Epidermal melanocyte (primary cell): ENCODE measurements around the gene WDR49.
"Not testable (repeated sequence)": the region's sequence is repeated elsewhere in the genome, so short reads cannot be mapped to it uniquely, and the experiment has no call there.

Source experiments
- DNase-seq: peaks from one replicate; pipeline ENCODE4 v3.0.0; 2011; ENCODE audit warnings: low spot score; ENCODE audit not compliant: insufficient read length

The WDR49 gene

GRCh38 chr3:167615030-167615429, 38.7 kb downstream of the WDR49 start:
- DNase-seq = no peak

GRCh38 chr3:167614196-167614595, 39.5 kb downstream of the WDR49 start:
- not testable (repeated sequence) for DNase-seq

DNA sequence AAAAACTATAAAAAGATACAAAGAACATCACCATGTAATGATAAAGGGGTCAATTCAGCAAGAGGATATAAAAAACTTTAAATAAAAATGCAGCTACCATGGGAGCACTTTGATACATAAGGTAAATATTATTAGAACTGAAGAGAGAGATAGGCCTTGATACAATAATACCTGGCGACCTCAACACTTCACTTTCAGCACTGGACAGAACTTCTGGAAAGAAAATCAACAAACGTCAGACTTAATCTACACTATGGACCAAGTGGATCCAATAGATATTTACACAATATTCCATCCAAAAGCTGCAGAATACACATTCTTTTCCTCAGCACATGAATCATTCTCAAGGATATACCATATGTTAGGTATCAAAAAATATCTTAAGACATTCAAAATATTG, 42.0 kb downstream of the WDR49 start:
- DNase-seq = no peak

- no peak for DNase-seq
Observed at GRCh38 chr3:167609156-167609555, 44.6 kb downstream of the WDR49 start.

- no peak for DNase-seq
Observed at GRCh38 chr3:167606836-167607235, 46.9 kb downstream of the WDR49 start.

- no peak for DNase-seq
Observed at GRCh38 chr3:167605871-167606270, 47.9 kb downstream of the WDR49 start.

DNA sequence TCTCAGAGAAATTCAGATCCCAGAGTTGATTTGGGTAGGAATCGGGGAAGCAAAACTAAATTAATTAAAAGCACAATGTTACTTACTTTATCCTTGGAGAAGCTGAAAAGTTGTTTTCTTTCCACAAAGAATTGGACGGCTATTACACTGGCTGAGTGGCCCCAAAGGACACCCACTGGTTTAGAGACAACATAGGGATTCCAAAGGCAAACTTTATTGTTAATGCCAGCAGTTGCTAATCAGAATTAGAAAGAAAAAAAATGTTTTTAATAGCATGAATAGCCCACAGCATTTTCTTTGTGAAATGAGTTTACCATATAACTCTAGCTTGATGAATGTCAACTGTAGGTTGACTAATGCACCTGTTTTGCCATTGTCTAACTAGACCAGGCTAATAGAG, 51.7 kb downstream of the WDR49 start:
- no peak for DNase-seq

DNA sequence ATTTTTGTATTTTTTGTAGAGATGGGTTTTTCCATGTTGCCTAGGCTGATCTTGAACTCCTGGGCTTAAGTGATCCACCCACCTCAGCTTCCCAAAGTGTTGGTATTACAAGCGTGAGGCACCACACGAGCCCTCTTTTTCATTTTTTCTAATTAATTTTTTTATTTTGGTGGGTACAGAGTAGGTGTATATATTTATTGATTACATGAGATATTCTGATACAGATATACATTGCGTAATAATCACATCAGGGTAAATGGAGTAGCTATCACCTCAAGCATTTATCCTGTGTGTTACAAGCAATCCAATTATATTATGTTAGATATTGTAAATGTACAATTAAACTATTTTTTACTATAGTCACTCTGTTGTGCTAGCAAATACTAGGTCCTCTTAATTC, 66.1 kb downstream of the WDR49 start:
- no peak for DNase-seq

DNA sequence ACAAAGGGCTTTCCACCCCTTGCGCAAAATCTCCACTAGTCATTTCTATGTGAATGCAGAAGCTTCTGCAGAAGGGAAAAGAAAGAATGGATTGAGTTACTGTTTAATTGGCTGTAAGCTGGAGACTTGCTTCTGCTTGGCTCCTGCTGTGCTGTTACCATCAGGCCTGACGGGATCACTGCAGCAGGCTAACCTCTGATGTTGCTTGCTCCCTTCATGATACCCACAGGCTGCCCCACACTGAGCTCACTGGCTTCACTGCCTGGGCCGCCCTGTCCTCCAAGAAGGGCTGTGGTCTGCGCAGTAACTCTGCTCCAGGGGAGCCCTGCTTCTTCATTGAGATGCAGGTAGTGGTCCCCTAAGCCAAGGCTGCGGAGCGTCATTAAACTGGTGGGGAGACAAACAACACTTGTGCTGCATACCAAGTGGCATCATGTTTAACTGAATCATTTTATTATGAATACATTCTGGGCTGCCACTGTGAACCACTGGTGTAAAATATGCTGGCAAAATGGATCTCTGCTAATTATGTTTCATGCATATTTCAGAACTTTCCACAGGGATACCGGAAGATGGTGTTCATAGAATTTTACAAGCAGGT, 78.6 kb downstream of the WDR49 start:
- DNase-seq = no peak

- no peak for DNase-seq
Observed at GRCh38 chr3:167572991-167573390, 80.8 kb downstream of the WDR49 start.

DNA sequence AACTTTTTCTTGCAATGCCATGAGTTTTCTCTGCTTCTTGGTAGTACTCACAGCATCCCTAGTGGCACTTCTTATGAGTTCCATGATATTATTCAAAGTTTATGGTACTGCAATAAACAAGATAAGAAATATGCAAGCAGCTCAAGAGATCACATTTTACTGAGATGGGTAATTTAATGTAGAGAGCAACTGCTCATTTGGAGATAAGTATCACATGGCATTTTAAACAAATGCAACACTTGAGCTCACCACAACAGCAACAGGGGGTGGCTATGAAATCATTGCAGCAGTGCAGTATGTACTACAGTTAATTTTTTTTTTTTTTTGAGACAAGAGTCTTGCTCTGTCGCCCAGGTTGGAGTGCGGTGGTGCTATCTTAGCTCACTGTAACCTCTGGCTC, 85.1 kb downstream of the WDR49 start:
- no peak for DNase-seq

GRCh38 chr3:167565489-167565888, 88.3 kb downstream of the WDR49 start:
- no peak for DNase-seq

- no peak for DNase-seq
Observed at GRCh38 chr3:167564612-167565011, 89.1 kb downstream of the WDR49 start.

DNA sequence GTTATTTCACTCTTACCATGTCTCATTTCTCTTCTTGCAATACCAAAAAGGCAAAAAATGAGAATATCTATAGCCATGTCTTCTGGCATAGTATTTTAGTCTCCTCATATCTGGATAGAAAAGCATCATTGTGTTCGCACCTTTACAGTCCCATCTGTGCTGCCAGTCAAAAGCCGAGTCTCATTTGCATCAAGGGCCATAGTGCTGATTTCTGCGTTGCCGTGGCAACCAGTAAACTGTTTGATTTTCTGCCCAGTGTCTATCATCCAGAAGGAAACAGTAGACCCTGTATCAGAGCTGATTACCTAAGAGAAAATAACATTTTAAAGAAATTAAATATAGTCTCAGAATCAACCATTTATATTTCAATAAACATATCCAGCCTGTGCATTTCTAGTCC, 93.8 kb downstream of the WDR49 start:
- no peak for DNase-seq

DNA sequence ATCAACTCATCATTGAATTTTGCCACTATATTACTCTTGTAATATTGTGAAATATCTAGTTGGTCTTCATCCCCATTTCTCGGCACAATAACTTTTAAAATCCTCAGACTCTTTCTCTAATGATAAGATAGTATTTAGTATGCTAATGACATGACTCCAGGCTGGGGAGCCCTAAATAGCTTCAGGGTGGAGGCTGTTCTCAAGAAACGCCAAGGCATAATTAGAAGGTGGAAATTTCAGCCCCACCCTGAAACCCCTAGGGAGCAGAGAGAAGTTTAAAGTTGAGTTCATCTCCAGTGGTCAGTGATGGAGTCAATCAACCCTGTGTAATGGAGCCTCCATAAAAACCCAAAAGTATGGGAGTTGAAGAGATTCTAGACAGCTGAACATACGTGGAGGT, 98.8 kb downstream of the WDR49 start:
- DNase-seq = no peak

DNA sequence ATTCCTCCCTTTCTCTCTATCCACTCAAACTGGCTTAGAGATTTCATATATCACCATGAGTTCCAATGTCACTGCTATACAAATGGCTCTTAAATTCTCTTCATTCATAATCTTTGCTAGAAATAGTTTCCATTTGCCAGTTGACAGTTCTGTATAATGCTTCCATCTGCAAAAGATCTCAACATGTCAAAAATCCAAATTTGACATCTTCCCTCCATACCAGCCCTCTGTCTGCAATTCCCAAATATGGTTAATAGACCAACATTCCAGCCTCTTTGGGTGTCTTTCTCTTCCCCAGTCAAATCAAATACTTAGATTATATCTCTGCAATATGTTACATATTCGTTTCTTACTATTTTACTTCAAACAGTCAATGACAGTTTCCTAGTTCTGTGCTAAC, 115.7 kb downstream of the WDR49 start:
- no peak for DNase-seq

- no peak for DNase-seq
Observed at GRCh38 chr3:167521006-167521355, 132.8 kb downstream of the WDR49 start.

- DNase-seq = no peak
Observed at GRCh38 chr3:167520266-167521005, 133.3 kb downstream of the WDR49 start.

DNA sequence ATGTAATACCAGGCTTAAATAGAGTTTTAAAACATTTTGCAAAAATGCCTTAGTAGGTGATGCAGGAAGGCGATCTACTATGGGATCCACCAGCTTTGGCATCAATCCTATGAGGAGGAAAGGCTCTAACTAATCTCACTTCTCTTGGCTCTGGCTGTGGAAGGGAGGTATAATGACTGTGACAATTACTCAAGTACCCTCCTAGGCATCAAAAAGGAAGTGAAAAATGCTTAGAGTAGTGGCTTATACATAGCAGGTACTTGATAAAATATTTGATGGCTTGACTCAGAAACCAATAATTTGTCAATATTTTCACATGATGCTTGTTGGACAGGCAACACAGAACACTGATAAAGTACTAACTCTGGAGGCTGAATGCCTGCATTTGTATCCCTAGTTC, 145.8 kb downstream of the WDR49 start:
- no peak for DNase-seq

DNA sequence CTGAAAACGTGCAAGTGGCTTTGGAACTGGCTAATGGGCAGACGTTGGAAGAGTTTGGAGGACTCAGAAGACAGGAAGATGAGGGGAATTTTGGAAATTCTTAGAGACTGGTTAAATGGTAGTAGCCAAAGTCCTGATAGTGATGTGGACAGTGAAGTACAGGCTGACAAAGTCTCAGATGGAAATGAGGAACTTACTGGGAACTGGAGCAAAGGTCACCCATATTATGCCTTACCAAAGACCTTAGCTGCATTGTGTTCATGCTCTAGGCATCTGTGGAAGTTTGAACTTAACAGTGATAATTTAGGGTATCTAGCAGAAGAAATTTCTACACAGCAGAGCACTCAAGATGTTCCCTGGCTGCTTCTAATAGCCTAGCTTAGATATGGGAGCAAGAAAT, 151.3 kb downstream of the WDR49 start:
- no peak for DNase-seq

DNA sequence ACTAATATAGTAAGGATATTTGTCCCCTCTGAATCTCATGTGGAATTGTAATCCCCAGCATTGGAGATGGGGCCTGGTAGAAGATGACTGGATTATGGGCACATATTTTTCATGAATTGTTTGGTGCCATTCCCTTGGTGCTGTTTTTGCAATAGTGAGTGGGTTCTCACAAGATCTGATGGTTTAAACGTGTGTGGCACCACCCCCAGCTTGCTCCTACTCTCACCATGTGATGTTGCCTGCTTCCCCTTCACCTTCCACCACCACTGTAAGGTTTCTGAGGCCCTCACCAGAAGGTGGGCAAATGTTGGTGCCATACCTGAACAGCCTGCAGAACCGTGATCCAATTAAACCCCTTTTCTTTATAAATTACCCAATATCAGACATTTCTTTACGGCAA, 151.8 kb downstream of the WDR49 start:
- no peak for DNase-seq

DNA sequence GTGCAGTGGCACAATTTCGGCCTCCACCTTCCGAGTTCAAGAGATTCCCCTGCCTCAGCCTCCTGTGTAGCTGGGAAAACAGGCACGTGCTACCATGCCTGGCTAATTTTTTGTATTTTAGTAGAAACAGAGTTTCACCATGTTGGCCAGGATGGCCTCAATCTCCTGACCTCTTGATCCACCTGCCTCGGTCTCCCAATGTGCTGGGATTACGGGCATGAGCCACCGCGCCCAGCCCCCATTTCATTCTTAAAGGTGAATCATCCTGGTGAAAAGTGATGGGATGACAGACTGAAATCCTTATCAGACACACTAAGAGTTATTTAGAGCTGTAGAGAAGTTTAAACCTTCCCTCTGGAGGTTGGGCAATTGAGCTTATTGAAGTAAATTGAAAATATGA, 155.8 kb downstream of the WDR49 start:
- no peak for DNase-seq

GRCh38 chr3:167493244-167493643, 160.5 kb downstream of the WDR49 start:
- no peak for DNase-seq
